SKM-1 treated with dmso at 0.1 percent for 144 hours (cell line): ENCODE measurements around the gene PIGO.

Experiments
- DNase-seq: peaks from one replicate; lab custom pipeline; 2025; ENCODE audit not compliant: unreplicated experiment; lab: John Stamatoyannopoulos, UW

The PIGO gene

DNA sequence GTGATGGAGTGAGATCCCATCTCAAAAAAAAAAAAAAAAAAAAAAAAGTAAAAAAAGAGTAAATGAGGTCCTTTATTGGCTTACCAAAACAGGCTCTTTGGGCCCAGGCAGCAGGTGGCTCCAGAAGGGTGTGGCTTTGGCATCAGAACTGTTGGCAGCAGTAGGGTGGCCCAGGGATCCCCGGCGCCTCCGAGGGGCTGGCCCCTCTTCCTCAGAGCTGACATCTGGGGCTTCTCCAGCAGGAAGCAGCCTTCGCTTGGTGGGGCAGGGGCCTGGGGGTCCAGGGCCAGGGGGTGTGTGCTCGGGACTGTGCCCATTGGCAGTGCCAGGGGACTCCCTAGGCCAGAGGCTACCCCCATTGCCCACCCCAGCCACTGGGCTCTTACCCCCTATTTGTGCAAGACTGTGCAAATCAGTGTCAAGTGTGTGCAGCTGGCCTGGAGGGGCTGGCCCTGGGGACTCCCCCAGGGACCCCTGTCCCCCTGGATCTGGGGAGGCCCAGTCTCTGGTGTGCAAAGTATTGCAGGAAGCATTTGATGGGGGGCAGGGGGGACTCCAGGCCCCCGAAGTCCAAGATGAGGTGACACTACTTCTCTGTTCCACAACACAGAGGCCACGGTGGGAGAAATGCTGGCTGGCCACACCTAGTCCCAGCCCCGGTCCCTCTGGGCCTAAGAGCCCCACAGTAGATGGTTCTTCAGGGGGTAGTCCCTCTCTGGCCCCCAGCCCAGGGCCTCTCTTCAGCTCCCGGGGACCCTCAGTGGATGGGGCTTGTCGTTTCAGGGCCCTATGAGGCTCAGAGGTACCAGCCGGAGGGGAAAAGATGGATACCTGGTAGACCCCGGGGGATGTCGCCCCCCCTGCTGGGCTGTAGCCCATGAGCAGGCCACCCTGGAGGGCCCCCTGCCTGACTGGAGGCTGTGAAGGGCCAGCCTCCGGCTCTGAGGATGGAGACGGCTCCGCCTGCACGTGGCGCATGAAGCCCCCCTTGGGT is 11.2 kb upstream of the PIGO start:
- no peak for DNase-seq

DNA sequence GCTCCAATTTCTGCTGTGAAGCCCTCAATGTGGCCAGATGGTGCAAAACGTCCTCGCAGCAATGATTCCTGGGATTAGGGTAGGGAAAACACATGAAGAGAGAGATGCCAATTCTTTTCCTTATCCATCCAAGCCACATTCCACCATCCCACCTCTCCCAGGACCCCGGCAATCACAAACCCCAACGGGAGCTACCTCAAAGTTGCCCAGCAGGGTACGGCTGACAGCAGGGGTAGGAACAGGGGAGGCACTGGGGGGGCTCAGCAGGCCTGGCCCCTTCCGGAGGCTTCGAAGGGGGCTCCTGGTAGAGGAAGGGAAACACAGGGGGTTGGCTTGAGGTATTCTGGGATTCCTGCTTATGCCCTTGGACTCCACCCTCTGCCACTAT is 9.9 kb upstream of the PIGO start:
- DNase-seq, result no peak

DNA sequence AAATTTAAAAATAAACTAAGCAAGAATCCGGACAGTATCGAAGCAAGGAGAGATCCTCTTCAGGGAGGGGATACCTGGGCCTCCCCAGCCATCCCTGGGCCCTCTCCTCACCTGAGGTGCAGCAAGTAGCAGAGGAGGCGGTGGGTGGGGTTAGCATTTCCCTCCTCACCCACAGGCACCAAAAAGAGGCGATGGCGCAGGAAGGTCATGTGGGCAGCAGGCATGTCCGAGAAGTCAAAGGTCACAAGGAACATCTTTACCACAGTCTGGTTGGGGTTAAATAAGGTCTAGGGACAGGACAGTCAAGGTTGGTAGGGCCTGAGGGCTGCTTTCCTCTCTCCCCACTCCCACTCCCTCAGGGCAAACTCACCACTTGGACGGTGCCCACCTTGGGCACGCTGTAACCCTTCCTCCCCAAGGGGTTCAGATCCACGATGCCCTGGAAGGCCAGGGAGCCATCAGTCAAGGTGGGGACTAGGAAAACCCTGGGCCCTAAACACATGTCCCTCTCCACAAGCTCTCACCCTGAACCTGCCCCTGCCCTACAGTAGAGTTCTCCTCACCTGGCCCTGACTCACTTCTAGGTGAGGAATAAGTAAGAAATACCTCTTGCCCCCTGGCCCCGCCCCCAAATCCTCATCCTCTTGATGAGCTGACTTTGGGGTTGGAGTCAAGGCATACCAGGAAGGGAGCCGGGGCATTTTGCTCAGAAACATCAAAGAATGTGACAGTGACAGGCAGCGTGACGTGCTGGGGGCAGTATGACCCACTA is 9.4 kb upstream of the PIGO start:
- DNase-seq, result no peak

DNA sequence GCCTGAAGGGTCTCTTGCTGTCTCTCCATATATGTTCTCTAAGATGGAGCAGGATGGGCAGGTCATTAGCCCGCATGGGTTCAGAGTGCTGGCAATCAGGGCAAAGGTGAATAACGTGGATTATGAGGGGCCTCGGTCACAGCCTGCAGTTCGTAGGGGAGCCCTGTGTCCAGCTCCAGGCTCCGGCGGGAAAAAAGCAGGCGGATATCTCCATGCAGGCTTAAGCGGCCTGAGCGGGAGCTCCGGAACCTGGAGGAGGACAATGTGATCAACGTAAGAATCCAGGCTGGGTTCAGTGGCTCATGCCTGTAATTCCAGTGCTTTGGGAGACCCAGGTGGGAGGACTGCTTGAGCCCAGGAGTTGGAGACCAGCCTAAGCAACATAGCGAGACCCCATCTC is 8.7 kb upstream of the PIGO start:
- no peak for DNase-seq

DNA sequence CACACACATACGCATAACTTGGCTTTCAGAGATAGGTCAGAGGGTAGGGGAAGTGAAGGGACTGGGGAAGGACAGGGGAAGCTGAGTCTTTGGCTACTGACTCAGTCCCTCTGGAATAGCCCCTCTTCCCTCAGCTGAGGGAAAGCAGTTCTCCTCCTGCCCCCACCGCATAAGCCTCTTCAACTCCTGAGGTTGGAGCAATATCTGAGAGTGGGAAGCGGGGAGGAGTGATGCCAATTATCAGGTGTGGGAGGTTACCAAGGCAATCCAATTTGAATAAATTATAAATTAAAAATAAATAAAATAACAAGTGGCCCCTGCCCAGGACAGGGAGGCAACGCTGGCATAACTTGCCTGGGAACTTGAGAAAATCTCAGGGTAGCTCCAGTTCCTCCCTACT is 8.2 kb upstream of the PIGO start:
- DNase-seq, result no peak

DNA sequence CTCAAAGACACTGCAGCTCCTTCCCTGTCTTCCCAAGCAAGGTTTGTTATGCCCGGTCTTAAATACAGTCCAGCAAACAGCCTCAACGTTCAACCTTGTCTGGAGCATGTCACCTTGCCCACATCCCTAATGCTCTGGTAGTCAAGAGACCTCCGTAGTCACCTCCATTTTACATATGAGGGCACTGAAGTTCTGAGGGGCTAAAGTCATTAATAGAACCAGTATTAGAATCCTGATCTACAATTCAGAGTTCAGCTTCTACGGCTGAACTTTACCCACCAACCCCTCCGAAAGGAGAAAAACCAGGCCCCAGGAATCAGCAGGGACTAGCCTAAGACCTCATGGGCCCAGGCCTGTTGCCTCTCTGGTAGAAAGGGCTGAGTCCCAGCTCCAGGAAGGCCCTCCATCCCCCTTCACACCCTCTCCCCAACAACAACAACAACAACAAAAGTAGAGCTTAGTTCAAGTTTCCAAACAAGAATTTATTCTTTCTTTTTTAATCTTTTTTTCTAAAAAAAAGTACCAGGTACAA is 7.3 kb upstream of the PIGO start:
- DNase-seq, result no peak

DNA sequence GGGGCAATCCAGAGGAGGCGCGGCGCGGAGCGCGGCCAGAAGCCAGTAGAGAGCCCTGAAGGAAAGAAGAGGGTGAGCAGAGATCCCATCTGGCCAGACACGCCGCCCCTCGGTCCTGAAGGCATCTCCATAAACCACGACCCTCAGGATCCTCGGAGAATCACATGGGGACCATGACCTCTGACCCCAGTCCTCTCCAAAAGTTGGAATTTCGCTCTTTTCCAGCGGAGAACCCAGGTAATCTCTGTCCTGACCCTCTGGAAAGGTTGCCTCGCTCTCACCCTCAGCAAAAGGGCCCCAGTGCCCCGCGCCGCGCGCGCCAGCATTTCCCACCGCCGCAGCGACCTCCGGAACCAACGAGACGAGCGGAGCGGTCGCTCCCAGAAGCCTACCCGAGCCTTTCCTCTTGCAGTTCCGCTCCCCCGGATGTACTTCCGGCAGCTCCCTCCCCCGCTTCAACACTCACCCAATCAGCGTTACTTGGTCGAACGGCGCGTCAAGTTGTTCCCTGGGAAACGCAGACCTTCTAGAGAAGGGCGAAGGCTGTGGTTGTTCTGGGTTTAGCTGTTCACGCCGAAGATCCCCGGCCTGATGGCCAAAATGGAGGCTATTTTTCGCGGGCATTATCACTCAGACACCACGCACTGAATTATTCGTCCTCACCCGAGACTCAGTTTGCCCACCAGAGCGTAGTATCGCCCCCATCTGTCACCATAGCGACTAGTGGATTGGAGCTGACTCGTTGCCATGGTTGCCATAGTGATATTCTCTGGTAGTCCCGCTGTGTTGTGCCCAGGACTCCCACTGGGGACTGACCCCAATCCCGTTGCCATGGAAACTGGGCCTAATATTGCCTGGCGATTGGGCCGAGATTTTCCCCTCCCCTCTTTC is 6.6 kb upstream of the PIGO start, which contains the start of gene STOML2:
STOML2 (minus strand) TSS at position 363 of the 891 bp plus-strand sequence; CDS start at position 326, 37 bp downstream.
- peak; percentile 97 for DNase-seq

DNA sequence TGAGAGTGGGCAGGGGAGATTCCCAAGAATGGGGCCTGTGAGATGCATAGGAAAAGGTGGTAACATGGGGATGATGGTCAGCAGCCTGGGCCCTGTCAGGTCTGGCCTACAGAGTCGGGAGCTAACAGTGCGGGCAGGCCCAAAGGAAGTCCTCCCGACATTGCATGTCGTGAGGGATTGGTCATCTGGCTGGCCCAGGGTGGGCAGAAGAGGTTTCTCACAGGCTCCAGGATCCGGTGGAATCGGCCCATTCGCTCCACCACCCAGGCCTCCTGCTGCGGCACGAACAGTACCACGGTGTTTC is 6.0 kb upstream of the PIGO start:
- no peak for DNase-seq

DNA sequence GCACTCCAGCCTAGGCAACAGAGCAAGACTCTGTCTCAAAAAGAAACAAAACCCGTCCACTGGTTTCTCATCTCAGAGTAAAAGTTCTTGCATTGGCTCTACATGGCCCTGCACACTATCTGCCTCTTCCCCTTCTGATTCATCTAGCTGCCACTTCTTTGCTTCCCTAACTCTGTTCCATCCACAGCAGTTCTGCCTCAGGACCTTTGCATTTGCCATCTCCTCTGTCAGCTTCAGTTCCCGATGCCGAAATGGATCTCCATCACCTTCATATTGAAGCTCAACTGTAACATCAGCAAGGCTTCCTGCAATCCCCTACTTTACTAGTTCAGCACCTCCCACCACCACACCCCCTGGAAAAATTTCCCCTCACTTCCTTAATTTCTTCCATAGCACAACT is 1.2 kb upstream of the PIGO start:
- DNase-seq, result no peak

DNA sequence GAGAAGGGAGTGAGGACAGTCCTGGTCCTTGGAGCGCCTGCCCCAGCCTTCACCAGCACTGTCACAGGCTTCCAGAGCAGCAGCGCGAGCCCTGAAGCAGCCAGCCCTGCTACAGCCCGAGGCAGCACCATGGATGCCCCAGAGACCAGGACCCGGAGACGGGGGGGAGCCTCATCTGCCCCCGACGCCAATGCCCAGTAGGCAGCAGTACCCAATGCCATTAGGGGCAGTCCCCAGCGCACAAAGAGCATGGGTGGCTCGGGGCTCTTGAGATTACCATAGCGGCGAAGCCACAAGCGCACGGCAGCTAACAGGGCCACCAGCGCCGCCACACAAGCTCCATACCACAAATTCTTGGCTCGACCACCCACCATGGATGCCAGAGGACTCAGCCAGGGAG is 4.9 kb downstream of the PIGO start:
- no peak for DNase-seq

DNA sequence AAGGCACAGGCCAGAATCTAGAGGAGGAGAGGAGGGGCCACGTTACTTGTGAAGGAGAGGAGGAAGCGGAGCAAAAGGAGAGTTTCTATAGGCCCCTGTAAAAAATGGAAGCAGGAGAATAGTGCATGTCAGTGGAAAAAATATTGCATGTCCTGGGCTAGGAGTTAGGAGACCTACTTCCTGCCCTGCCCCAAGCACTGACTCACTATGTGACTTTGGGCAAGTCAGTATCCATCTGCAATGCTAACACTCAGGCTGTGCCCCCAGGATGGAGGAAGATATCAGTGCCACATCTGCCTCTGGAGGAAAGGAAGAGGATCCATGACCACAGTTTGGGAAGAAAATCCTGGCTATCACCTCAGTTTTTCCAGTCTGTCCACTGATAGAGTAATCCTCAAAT is 7.0 kb downstream of the PIGO start:
- DNase-seq, result no peak

DNA sequence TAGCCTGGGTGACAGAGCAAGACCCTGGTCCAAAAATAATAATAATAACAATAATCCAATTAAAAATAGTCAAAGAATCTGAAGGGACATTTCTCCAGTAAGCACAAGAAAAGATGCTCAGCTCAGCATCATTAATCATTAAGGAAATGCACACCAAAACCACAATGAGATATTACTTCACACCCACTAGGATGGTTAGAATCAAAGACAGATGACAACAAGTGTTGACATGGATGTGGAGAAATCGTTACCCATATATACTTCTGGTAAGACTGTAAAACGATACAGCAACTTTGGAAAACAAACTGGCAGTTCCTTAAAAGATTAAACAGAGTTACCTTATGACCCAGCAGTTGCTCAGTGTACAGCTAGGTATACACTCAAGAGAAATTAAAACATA is 11.3 kb downstream of the PIGO start:
- no peak for DNase-seq

DNA sequence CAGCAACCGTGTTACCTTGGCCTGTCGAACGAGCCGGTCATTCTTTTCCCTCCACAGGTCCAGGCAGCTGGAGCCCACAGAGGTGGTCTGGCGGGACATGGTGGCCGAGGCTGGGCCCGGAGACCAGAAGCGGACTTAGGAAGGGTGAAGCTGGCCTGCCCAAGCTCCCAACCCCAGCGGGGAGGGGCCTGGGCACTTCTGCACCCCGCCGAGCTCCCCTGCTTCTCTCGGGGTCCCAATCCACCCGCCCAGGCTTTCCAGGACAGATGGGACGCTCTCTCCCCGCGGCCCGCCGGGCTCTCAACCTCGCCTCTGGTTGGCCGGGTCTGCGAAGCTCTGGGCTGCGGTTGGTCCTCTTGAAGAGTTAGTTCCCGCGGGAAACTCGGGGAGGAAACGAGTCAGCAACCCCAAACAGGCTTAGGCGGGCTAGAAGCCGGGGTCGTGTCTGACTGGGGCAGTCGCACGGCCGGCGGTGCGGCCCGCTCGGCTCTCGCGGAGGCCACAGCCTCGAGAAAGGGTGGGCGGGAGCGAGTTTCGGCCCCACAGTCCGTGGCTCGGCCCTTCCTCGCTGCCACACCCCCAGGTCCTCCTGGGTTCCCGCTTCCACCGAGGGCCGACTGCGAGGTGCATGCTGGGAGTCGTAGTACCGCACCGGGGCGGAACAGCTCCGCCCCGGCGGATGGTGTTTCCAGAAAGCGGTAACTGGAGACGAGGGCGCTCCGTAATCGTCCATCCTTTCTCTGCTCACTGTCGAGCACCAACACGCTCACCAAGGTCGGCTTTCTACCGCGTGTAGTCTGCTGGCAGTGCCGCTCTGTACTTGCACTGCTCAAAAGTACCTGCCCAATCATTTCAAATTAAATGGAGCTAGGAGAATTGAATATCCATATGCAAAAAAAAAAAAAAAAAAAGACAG is 16.7 kb downstream of the PIGO start, which contains the start of gene FANCG:
FANCG (minus strand) TSS at position 517 of the 916 bp plus-strand sequence; CDS start at position 99, 418 bp downstream.
- peak; percentile 87 for DNase-seq

DNA sequence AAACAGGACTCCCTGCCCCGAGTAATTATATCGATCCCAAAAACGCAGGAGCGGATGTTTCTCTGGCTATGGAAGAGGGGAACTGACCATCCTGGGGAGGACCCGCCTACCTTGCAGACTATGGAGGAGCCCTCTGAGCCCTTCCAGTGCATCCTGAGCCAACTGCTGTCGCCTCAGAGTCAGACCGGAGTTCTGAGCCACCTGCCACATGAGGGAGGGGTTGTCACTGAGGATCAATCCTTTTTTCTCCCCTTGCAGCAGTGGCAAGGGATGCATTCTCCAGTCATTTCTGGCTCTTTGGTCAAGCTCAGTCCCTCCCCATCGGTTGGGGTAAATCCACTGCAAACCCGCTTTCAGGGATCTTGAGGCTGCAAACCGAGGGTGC is 17.4 kb downstream of the PIGO start:
- no peak for DNase-seq

DNA sequence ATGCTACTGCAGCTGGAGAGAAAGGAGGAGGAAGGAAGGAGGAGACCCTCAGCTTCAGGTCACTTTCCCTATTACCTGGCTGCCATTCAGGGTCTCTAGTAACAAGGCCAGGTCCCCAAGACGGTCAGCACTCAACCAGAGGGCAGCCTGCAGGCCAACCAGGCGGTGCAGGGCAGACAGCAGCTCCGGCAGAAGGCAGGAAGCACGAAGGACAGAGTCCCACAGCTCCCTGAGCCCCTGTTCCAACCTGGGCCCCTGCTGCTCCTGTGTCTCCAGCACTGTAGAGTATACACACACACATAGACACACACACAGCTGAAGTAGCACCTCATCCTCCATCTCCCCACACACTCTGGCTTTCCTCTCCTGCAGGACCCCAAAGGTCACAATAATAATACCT is 18.3 kb downstream of the PIGO start:
- DNase-seq, result no peak

DNA sequence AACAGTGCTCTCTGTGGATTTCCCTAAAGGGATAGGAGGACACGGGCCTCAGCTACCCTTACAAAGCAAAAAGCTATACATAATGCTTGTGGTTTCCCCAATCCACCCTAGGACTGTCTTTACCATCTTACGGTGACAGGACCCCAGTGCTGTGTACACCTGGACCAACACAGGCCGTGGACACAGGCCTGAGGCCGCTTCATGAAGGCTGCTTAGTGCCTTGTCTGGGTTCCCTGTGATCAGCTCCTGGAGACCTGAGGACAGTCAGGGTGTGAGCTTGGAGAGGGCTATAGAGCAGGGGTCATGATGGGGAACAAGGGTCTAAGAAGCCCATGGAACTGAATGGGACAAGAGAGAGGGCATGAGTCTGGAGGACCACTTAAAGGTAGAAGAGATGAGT is 19.5 kb downstream of the PIGO start:
- no peak for DNase-seq

DNA sequence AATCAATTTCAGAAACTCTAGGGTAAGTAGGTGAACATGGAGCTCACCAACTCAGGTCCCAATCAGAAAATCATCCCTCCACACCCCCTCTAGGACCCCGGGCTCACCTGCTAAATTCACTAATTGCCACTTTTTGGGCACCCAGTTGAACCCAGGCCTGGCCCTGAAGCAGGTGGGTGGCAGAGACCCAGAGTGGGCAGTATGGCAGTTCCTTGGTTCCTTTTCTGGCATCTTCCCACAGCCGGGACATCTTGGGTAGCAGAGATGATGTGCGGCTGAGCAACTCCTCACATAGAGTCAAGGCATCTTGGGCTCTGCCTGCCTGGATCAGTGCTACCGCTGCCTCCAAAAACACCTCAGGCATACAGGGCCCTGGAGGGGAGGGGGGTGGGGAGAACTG is 21.0 kb downstream of the PIGO start:
- DNase-seq, result no peak

DNA sequence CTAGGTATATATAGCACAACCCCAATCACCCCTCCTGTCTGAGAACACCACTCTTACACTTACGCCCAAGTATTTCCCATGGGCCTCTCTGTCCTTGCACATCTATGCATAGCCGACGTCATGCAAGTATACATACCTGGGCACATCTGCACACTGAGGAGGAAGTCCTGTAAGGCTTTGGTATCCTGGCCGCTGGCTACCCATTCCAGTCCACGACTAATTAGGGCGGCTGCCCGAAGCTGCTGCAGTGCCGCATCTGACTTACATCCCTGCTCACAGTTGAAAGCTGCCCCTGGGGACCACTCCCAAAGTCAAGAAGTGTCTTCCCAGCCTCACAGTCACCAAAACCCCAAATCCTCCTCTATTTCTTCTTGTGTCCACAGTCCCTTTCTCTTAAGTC is 21.6 kb downstream of the PIGO start:
- DNase-seq, result no peak

DNA sequence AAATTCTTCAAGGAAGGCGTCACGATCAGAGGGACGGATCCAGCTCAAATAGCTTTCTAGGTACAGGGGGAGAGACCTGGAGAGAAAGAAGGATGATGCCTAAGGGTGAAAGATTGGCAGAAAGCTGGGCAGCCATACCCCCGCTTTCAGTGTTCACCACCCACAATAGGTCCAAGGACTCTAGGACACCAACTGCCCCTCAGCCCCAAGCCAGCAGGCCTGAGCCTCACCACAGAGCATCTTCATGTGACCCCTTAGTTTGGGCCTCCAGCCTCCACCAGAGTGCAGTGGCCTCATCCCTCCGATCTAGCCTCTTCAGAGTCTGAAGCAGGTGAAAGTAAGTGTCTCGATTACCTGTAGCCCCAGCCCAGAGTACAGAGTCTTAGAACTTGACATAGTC is 22.2 kb downstream of the PIGO start:
- DNase-seq, result no peak

DNA sequence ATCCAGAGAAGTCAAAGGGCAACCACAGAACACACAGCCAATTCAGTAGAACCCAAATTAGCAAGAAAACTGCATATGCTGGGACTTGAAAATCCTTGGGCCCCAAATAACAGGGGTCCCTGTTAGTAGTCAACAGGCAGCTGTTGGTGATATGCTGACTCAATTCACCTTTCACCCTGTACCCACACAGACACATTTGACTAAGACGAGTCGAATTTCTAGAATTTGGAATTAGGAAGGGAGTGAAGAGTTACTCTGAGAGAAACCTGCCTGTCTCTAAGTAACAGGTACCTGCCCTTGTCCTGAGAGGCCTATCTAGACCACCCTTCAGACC is 23.1 kb downstream of the PIGO start:
- no peak for DNase-seq
